PC-9 (cell line): Measurements from ENCODE around the gene IRS2.

Experiments
- EZH2 ChIP-seq: fragments of 200-600 bp; sonication (generic); IDR thresholded peaks from 2 replicates; pipeline ENCODE4 v1.8.0; 2017; ENCODE audit warnings: antibody characterized with exemption, low read depth
- TF ChIP-seq, protein P1 (sequence below): fragments of 200-600 bp; sonication (generic); conservative IDR thresholded peaks from 2 replicates; pipeline ENCODE4 v1.6.1; 2017; ENCODE audit warnings: mixed run types, antibody characterized with exemption, mild to moderate bottlenecking, moderate library complexity

DNA sequence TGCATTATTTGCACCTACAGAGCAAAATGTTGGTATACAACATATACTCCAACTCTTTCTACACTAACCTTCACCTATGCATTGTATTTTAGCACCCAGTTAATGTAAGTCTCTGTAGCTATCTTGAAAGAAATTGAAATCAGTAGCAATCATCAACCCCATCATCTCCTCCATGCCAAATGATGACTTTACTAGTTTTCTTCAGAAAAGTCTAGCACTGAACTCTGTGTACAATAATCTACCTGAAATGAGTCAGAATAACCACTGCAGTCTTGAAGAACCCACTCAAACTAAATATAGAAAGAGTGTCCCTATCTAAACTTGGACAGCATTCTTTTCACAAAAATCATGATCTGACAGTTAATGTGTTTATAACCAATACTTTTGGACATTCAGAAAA, 9.8 kb downstream of the IRS2 start:
- TF ChIP-seq, protein P1, sequence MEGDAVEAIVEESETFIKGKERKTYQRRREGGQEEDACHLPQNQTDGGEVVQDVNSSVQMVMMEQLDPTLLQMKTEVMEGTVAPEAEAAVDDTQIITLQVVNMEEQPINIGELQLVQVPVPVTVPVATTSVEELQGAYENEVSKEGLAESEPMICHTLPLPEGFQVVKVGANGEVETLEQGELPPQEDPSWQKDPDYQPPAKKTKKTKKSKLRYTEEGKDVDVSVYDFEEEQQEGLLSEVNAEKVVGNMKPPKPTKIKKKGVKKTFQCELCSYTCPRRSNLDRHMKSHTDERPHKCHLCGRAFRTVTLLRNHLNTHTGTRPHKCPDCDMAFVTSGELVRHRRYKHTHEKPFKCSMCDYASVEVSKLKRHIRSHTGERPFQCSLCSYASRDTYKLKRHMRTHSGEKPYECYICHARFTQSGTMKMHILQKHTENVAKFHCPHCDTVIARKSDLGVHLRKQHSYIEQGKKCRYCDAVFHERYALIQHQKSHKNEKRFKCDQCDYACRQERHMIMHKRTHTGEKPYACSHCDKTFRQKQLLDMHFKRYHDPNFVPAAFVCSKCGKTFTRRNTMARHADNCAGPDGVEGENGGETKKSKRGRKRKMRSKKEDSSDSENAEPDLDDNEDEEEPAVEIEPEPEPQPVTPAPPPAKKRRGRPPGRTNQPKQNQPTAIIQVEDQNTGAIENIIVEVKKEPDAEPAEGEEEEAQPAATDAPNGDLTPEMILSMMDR, result no peak
- TF ChIP-seq EZH2, result no peak
